ENCODE measurements around the gene TFCP2L1. TPM values are rescaled to one million over a fixed set of nuclear protein-coding genes. Genes with fewer than 3 reads are reported as not detected.
A peak's percentile ranks its signal among the peaks of the same experiment; 100 is the strongest.

The TFCP2L1 gene
- total and polyA plus RNA-seq, 8 donors = 2.0 to 7.7 (median 4.5) TPM

GRCh38 chr2:121187351-121187981, 97.5 kb downstream of the TFCP2L1 start:
- H3K27me3 ChIP-seq = no peaks in the 10 kb centered on the region
- H3K4me3 ChIP-seq = no peak overlapping the region
- H3K36me3 ChIP-seq = no peaks in the 10 kb centered on the region
- H3K9me3 ChIP-seq = no peaks in the 10 kb centered on the region
- TF ChIP-seq CTCF (IDR thresholded peaks at IDR 0.05) = no peak
- 91 to 92% methylated on average over 19 of the region's 19 CpGs for WGBS, 2 donors
- no peak overlapping the region for H3K27ac ChIP-seq
- DNase-seq = no peak
- intact Hi-C loops (cut with DNase I) = no loop called here
- peak in 1 of 4 donors; percentile 11 for ATAC-seq
- no peak for FAIRE-seq
- peaks cover 0 to 3% (median 0%) of the 10 kb centered on the region in 3 donors for H3K4me1 ChIP-seq

GRCh38 chr2:121186261-121186660, 98.7 kb downstream of the TFCP2L1 start:
- TF ChIP-seq CTCF (IDR thresholded peaks at IDR 0.05) = no peak
- DNase-seq = no peak
- Histone ChIP-seq H3K9me3 (no peaks in the 10 kb centered on the region), H3K4me3 (no peak overlapping the region), H3K36me3 (no peaks in the 10 kb centered on the region), H3K27me3 (no peaks in the 10 kb centered on the region), H3K27ac (no peak overlapping the region), H3K4me1 (peaks cover 0 to 3% (median 0%) of the 10 kb centered on the region in 3 donors)
- 80 to 95% methylated on average over 6 to 9 of the region's 9 CpGs for WGBS, 2 donors
- intact Hi-C loops (cut with DNase I) = no loop called here
- ATAC-seq = peak in 1 of 4 donors; percentile 27
- no peak for FAIRE-seq

GRCh38 chr2:121185571-121186074, 99.4 kb downstream of the TFCP2L1 start:
- FAIRE-seq (no peak), ATAC-seq (peak; percentile 28 to 72 (median 54)), DNase-seq (peak in 2 of 6 donors; percentile 8 to 24)
- H3K36me3 ChIP-seq = no peaks in the 10 kb centered on the region
- no peak for TF ChIP-seq CTCF (IDR thresholded peaks at IDR 0.05)
- no peaks in the 10 kb centered on the region for H3K27me3 ChIP-seq
- intact Hi-C loops (cut with DNase I) = no loop called here
- no peak overlapping the region for H3K27ac ChIP-seq
- no peak overlapping the region for H3K4me3 ChIP-seq
- peaks cover 0 to 3% (median 0%) of the 10 kb centered on the region in 3 donors for H3K4me1 ChIP-seq
- 51 to 52% methylated on average over 5 of the region's 5 CpGs for WGBS, 2 donors
- H3K9me3 ChIP-seq = no peaks in the 10 kb centered on the region

GRCh38 chr2:121185111-121185510, 99.9 kb downstream of the TFCP2L1 start:
- Histone ChIP-seq H3K27me3 (no peaks in the 10 kb centered on the region), H3K4me1 (peaks cover 0 to 3% (median 0%) of the 10 kb centered on the region in 3 donors), H3K27ac (no peak overlapping the region), H3K4me3 (no peak overlapping the region), H3K36me3 (no peaks in the 10 kb centered on the region), H3K9me3 (no peaks in the 10 kb centered on the region)
- no peak for FAIRE-seq
- peak in 1 of 6 donors; percentile 27 for DNase-seq
- peak; percentile 26 to 71 (median 62) for ATAC-seq
- 46 to 63% methylated on average over 10 of the region's 10 CpGs for WGBS, 2 donors
- intact Hi-C loops (cut with DNase I) = no loop called here
- no peak for TF ChIP-seq CTCF (IDR thresholded peaks at IDR 0.05)

- intact Hi-C loops (cut with DNase I) = no loop called here
- Histone ChIP-seq H3K9me3 (no peaks in the 10 kb centered on the region), H3K4me3 (no peak overlapping the region), H3K4me1 (peaks cover 0 to 3% (median 0%) of the 10 kb centered on the region in 3 donors), H3K27me3 (no peaks in the 10 kb centered on the region), H3K27ac (no peak overlapping the region), H3K36me3 (no peaks in the 10 kb centered on the region)
- FAIRE-seq = no peak
- ATAC-seq = no peak
- WGBS, 2 donors = 81 to 82% methylated on average over 7 of the region's 7 CpGs
- TF ChIP-seq CTCF (IDR thresholded peaks at IDR 0.05) = no peak
- DNase-seq = no peak
Measured at GRCh38 chr2:121184248-121184862, 100.6 kb downstream of the TFCP2L1 start.

Data from pancreas (tissue), 10 donors.